T47D (cell line): ENCODE results near the gene ITK.

Experiments used
- DNase-seq, 2 experiments: peaks; one replicate each; pipeline versions ENCODE4 v3.0.0 to v3.0.0-alpha.2; 2011 to 2012; ENCODE audit warnings: low read depth in 1 of 2, low spot score in 1 of 2
- JUND ChIP-seq: IDR thresholded peaks from 2 replicates; pipeline ENCODE4 v1.6.1; 2012; ENCODE audit warnings: low read depth
- in situ Hi-C: cut with HindIII; loops from 2 replicates; pipeline ENCODE4 v1.10.0; 2016; ENCODE audit warnings: low sequenced_read_pairs, low pct_unique_long_range_greater_than_20kb

ITK gene

GRCh38 chr5:157303023-157303422 is 122.4 kb downstream of the ITK start:
- no peak for TF ChIP-seq JUND
- in situ Hi-C loops: no loop called here
- no peak for DNase-seq

- DNase-seq: no peak
- no peak for TF ChIP-seq JUND
- in situ Hi-C loops: no loop called here
These were observed 123.2 kb downstream of the ITK start for GRCh38 chr5:157303667-157304327.
